ENCODE measurements around the gene RAB4B. TPM values are rescaled to one million over a fixed set of nuclear protein-coding genes. Genes with fewer than 3 reads are reported as not detected.
"Not testable (repeated sequence)": the region's sequence is repeated elsewhere in the genome, so short reads cannot be mapped to it uniquely, and the experiment has no call there.

RAB4B gene
- total and polyA plus RNA-seq, 9 donors, result 6.5 to 32.9 (median 18.9) TPM

- Histone ChIP-seq H3K36me3 (no peaks in the 10 kb centered on the region), H3K27ac (peak overlapping the region in 1 of 2 donors; percentile 46), H3K27me3 (no peaks in the 10 kb centered on the region), H3K4me3 (no peak overlapping the region), H3K4me1 (ENCODE audit: insufficient read depth) (peaks cover 23% of the 10 kb centered on the region), H3K9me3 (no peaks in the 10 kb centered on the region)
- WGBS, 3 donors, result 91 to 94% (median 93%) methylated on average over 22 of the region's 22 CpGs
- DNase-seq, result peak in 1 of 5 donors; percentile 15
- intact Hi-C loops (cut with DNase I), result loop anchor here in 2 of 4 donors (5.0 kb wide), 1 partner anchor 160 kb away; no protein-coding TSS in a partner anchor
- TF ChIP-seq CTCF (IDR thresholded peaks at IDR 0.05) (no peak), EP300 (IDR thresholded peaks at IDR 0.05) (no peak), POLR2A (IDR thresholded peaks at IDR 0.05) (no peak)
Measured at GRCh38 chr19:40822161-40822560, 44.1 kb downstream of the RAB4B start.

- Histone ChIP-seq H3K27ac (peak overlapping the region in 1 of 2 donors; percentile 46), H3K4me1 (ENCODE audit: insufficient read depth) (peaks cover 23% of the 10 kb centered on the region)
- H3K4me3 ChIP-seq, H3K9me3 ChIP-seq, H3K27me3 ChIP-seq, H3K36me3 ChIP-seq: not testable (repeated sequence)
- intact Hi-C loops (cut with DNase I), result loop anchor here in 2 of 4 donors (5.0 kb wide), 1 partner anchor 161 kb away; no protein-coding TSS in a partner anchor
- DNase-seq, result peak in 2 of 5 donors; percentile 22 to 30
- WGBS, 3 donors, result 23 to 35% (median 24%) methylated on average over 9 of the region's 9 CpGs
Measured at GRCh38 chr19:40822704-40823553, 44.9 kb downstream of the RAB4B start.

GRCh38 chr19:40824916-40825315 is 46.9 kb downstream of the RAB4B start:
- peak in 3 of 5 donors; percentile 17 to 36 (median 25) for DNase-seq
- peaks cover 14% of the 10 kb centered on the region for H3K4me1 ChIP-seq (ENCODE audit: insufficient read depth)
- 92 to 94% (median 93%) methylated on average over 16 of the region's 16 CpGs for WGBS, 3 donors

GRCh38 chr19:40825460-40826095 is 47.5 kb downstream of the RAB4B start:
- H3K9me3 ChIP-seq; H3K27ac ChIP-seq; H3K36me3 ChIP-seq; H3K4me3 ChIP-seq; H3K27me3 ChIP-seq; intact Hi-C loops (cut with DNase I): not testable (repeated sequence)
- peak in 2 of 5 donors; percentile 9 to 11 for DNase-seq
- peaks cover 13% of the 10 kb centered on the region for H3K4me1 ChIP-seq (ENCODE audit: insufficient read depth)
- WGBS, 3 donors, result 93 to 96% methylated on average over 6 of the region's 6 CpGs; no CpG with 5 or more reads in 1 of the 3 donors

More at GRCh38 chr19:40824916-40825315, 46.9 kb downstream of the RAB4B start:
- intact Hi-C loops (cut with DNase I), result loop anchor here in 2 of 4 donors (5.0 kb wide), 1 partner anchor 163 kb away; no protein-coding TSS in a partner anchor
- H3K27me3 ChIP-seq, H3K9me3 ChIP-seq, H3K36me3 ChIP-seq, H3K27ac ChIP-seq, H3K4me3 ChIP-seq: not testable (repeated sequence)

- intact Hi-C loops (cut with DNase I); H3K27me3 ChIP-seq; H3K36me3 ChIP-seq; H3K27ac ChIP-seq; H3K4me3 ChIP-seq; H3K9me3 ChIP-seq: not testable (repeated sequence)
- DNase-seq, result peak in 1 of 5 donors; percentile 7
- 75 to 91% (median 88%) methylated on average over 7 to 9 of the region's 14 CpGs for WGBS, 3 donors
- peaks cover 13% of the 10 kb centered on the region for H3K4me1 ChIP-seq (ENCODE audit: insufficient read depth)
Measured at GRCh38 chr19:40826312-40826698, 48.3 kb downstream of the RAB4B start.

- H3K9me3 ChIP-seq, result not testable (repeated sequence)
- peak in 2 of 5 donors; percentile 12 to 20 for DNase-seq
- 88% methylated on average over 29 of the region's 29 CpGs for WGBS, 3 donors
Measured at GRCh38 chr19:40826699-40827385, 48.8 kb downstream of the RAB4B start.

More at GRCh38 chr19:40826699-40827385, 48.8 kb downstream of the RAB4B start:
- H3K4me1 ChIP-seq (ENCODE audit: insufficient read depth), result peaks cover 16% of the 10 kb centered on the region
- H3K36me3 ChIP-seq; H3K27ac ChIP-seq; intact Hi-C loops (cut with DNase I); H3K4me3 ChIP-seq; H3K27me3 ChIP-seq: not testable (repeated sequence)
